A549 (cell line): ENCODE data around the gene DMRT1.

Source experiments
- TF ChIP-seq, protein P1 (sequence below): fragments of >200 bp; sonication (Bioruptor Twin); formaldehyde crosslinking; IDR thresholded peaks from 3 replicates; pipeline ENCODE4 v1.5.1; 2016
- TF ChIP-seq, protein P2 (sequence below): fragments of 200-600 bp; sonication (generic); IDR thresholded peaks from 2 replicates; pipeline ENCODE4 v1.6.1; 2016; ENCODE audit warnings: antibody characterized with exemption, mild to moderate bottlenecking, moderate library complexity

DNA sequence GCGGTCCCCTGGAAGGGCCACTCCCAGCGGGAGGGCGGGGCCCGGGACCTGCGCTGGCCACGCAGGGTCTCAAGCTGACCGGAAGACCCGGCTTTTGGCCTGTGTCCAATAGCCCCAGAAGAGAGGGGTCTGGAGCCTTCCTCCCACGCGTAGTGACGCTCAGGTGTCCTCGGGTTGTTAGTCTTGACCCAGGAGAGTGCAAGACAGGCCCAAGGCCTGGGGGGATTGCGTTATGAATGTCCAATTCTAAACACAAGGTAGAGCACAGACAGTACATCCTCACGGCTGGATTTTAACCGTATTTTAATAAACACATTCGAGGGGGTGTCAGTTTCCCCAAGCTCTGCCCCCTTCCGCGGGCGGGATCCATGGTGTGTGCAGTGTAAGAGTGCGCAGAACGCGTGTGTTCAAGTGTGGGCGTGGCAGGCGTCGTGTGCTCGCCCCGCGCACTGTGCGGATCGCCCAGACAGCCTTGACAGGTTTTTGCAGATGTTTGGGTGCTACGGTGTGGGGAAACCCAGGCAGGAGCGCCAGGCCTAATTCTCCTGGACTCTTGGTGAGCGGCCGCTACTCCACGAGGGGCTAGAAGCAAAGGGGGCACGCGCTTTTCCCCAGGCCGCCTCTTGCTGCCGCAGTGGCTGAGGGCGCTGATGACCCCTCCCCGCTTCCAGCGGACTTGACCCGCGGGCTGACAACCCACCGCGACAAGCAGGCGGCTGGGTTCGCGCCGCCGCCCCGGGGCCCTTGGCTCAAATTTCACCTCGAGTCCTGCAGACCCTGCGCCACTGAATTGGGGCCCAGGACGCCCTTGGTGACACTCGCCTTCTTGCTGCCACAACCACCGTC, 128.9 kb downstream of the DMRT1 start:
- TF ChIP-seq, protein P1, sequence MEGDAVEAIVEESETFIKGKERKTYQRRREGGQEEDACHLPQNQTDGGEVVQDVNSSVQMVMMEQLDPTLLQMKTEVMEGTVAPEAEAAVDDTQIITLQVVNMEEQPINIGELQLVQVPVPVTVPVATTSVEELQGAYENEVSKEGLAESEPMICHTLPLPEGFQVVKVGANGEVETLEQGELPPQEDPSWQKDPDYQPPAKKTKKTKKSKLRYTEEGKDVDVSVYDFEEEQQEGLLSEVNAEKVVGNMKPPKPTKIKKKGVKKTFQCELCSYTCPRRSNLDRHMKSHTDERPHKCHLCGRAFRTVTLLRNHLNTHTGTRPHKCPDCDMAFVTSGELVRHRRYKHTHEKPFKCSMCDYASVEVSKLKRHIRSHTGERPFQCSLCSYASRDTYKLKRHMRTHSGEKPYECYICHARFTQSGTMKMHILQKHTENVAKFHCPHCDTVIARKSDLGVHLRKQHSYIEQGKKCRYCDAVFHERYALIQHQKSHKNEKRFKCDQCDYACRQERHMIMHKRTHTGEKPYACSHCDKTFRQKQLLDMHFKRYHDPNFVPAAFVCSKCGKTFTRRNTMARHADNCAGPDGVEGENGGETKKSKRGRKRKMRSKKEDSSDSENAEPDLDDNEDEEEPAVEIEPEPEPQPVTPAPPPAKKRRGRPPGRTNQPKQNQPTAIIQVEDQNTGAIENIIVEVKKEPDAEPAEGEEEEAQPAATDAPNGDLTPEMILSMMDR: no peak
- TF ChIP-seq, protein P2, sequence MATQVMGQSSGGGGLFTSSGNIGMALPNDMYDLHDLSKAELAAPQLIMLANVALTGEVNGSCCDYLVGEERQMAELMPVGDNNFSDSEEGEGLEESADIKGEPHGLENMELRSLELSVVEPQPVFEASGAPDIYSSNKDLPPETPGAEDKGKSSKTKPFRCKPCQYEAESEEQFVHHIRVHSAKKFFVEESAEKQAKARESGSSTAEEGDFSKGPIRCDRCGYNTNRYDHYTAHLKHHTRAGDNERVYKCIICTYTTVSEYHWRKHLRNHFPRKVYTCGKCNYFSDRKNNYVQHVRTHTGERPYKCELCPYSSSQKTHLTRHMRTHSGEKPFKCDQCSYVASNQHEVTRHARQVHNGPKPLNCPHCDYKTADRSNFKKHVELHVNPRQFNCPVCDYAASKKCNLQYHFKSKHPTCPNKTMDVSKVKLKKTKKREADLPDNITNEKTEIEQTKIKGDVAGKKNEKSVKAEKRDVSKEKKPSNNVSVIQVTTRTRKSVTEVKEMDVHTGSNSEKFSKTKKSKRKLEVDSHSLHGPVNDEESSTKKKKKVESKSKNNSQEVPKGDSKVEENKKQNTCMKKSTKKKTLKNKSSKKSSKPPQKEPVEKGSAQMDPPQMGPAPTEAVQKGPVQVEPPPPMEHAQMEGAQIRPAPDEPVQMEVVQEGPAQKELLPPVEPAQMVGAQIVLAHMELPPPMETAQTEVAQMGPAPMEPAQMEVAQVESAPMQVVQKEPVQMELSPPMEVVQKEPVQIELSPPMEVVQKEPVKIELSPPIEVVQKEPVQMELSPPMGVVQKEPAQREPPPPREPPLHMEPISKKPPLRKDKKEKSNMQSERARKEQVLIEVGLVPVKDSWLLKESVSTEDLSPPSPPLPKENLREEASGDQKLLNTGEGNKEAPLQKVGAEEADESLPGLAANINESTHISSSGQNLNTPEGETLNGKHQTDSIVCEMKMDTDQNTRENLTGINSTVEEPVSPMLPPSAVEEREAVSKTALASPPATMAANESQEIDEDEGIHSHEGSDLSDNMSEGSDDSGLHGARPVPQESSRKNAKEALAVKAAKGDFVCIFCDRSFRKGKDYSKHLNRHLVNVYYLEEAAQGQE: no peak
